Iris pigment epithelial cell (primary cell): ENCODE data around the gene MFSD12.
A peak's percentile ranks its signal among the peaks of the same experiment; 100 is the strongest.

Source experiments
- DNase-seq: peaks from one replicate; pipeline ENCODE4 v3.0.0-alpha.2; 2011; ENCODE audit warnings: low read depth

MFSD12 gene

GRCh38 chr19:3557461-3558248 is at the start of gene MFSD12:
Gene MFSD12, minus strand, starts transcription at chr19:3557586. Its CDS starts 183 bp downstream, at chr19:3557403.
- DNase-seq = peak; percentile 95

- DNase-seq = peak; percentile 59
Measured at GRCh38 chr19:3606690-3607289, 49.4 kb upstream of the MFSD12 start, which contains the start of gene TBXA2R. Gene TBXA2R, minus strand, starts transcription at chr19:3606875. Its CDS starts 6,241 bp downstream, at chr19:3600634.

- DNase-seq = no peak
Measured at GRCh38 chr19:3606174-3606689, 48.8 kb upstream of the MFSD12 start.

- DNase-seq = no peak
Measured at GRCh38 chr19:3605770-3606169, 48.4 kb upstream of the MFSD12 start.

- DNase-seq = no peak
Measured at GRCh38 chr19:3605361-3605760, 48.0 kb upstream of the MFSD12 start.

- no peak for DNase-seq
Measured at GRCh38 chr19:3604987-3605343, 47.6 kb upstream of the MFSD12 start.

GRCh38 chr19:3604227-3604986 is 47.0 kb upstream of the MFSD12 start:
- DNase-seq = no peak

- DNase-seq = no peak
Measured at GRCh38 chr19:3603121-3603811, 45.9 kb upstream of the MFSD12 start.

- no peak for DNase-seq
Measured at GRCh38 chr19:3601021-3601420, 43.6 kb upstream of the MFSD12 start.

GRCh38 chr19:3599776-3600187 is 42.4 kb upstream of the MFSD12 start:
- no peak for DNase-seq

GRCh38 chr19:3595521-3596061 is 38.2 kb upstream of the MFSD12 start:
- no peak for DNase-seq

GRCh38 chr19:3593156-3593555 is 35.8 kb upstream of the MFSD12 start:
- no peak for DNase-seq

GRCh38 chr19:3591876-3592613 is 34.7 kb upstream of the MFSD12 start:
- no peak for DNase-seq

- no peak for DNase-seq
Measured at GRCh38 chr19:3590991-3591659, 33.7 kb upstream of the MFSD12 start.

GRCh38 chr19:3589949-3590348 is 32.6 kb upstream of the MFSD12 start:
- DNase-seq = no peak

GRCh38 chr19:3589439-3589838 is 32.1 kb upstream of the MFSD12 start:
- no peak for DNase-seq

GRCh38 chr19:3586707-3587346 is 29.4 kb upstream of the MFSD12 start:
- DNase-seq = no peak

- no peak for DNase-seq
Measured at GRCh38 chr19:3586127-3586626, 28.8 kb upstream of the MFSD12 start.

- no peak for DNase-seq
Measured at GRCh38 chr19:3585301-3586126, 28.1 kb upstream of the MFSD12 start, which contains the start of gene GIPC3. Gene GIPC3, plus strand, starts transcription at chr19:3585478. Its CDS starts 120 bp downstream, at chr19:3585598.
